RCC 7860 (cell line): ENCODE data around the gene IQCE.
"Not testable (repeated sequence)": the region's sequence is repeated elsewhere in the genome, so short reads cannot be mapped to it uniquely, and the experiment has no call there.

Source experiments
- DNase-seq: peaks from one replicate; pipeline ENCODE4 v3.0.0-alpha.2; 2015; ENCODE audit warnings: low spot score
- FAIRE-seq: peaks from 2 replicates; lab custom pipeline; 2012; peaks lifted over from hg19 to GRCh38; lab: Jason Lieb, UNC

Gene IQCE

DNA sequence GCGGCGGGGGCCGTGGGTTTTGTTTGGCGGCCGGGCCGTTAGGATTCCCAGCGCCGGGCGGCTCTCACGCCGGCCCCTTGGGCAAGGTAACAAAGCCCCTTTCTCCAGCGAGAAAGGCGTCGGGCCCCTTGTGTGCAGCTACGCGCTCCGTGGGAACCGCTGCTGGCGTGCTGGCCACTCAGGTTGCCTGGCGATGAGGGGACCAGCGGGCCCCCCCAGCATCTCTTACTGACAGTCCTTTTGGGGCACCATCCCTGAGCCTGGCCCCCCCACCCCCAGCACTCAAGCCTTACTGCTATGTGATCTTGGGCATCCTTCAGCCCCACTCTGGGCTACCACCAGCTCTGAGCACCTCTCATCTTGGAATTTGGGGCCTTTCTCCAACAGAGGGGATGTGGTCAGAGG is 37.4 kb upstream of the IQCE start:
- no peak for DNase-seq
- FAIRE-seq = no peak

GRCh38 chr7:2521952-2522591 is 36.7 kb upstream of the IQCE start:
- FAIRE-seq (peak; percentile 78), DNase-seq (peak; percentile 92)

DNA sequence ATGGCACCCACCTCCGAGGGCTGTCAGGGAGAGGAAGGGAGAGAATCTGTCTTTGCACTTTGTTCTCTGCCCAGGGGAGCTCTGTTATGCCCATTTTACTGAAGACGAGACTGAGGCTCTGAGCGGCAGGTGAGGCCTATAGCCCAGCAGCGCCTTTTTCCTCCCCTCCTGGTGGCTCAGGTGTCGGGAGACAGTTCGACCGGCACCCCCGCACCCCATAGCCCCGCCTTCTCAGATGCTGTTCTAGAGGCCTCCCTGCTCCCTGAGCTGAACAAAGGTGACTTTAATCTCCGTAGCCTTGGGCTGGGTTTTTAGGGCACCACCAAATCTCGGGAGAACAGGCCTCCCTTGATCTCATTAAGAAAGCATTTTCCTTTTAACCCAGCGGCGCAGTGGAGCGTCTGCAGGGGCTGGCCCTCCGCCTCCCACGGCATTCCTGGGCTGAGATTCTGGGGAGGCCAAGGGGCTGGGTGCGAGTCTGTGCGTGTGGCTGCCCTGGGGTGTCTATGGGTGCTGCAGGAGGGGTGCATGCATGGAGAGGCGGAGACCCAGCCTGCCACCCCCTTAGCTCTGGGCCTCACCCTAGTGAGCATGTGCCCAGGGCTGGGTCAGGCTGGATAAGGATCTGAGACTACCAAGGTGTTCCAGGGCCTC is 35.9 kb upstream of the IQCE start:
- peak; percentile 79 for DNase-seq
- no peak for FAIRE-seq

DNA sequence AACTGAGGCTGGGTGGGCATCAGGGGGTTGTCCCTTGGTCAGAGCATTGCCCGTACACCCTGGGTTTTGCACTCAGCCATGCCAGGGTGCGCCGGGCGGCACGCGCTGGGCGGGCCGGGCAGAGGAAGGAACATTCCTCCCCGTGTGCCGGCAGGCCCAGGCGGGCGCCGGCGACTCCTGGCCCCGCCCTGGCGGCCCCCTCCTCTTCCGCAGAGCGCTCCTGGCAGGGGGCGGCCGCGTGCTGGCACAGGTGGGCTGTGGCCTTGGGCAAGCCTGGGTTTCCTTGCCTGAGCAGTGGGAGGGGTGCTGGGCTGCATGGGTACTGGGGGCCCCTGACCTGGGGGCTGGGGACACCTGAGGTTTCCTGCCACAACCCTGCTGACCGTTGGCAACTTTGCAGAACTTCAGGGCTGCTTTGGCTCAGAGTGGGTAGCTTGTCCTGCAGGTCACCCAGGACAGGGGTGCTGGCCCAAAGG is 35.3 kb upstream of the IQCE start:
- no peak for DNase-seq
- FAIRE-seq = no peak

GRCh38 chr7:2523941-2524807 is 34.6 kb upstream of the IQCE start:
- FAIRE-seq = peak; percentile 90
- peak; percentile 90 for DNase-seq

GRCh38 chr7:2524808-2525657 is 33.7 kb upstream of the IQCE start:
- no peak for DNase-seq
- FAIRE-seq = no peak

GRCh38 chr7:2525658-2526630 is 32.8 kb upstream of the IQCE start:
- DNase-seq (no peak), FAIRE-seq (no peak)

- no peak for FAIRE-seq
Measured at GRCh38 chr7:2526659-2527504, 31.9 kb upstream of the IQCE start.

GRCh38 chr7:2527505-2528467 is 31.0 kb upstream of the IQCE start:
- DNase-seq (peak; percentile 85), FAIRE-seq (peak; percentile 91)

More at GRCh38 chr7:2526659-2527504, 31.9 kb upstream of the IQCE start:
- no peak for DNase-seq

GRCh38 chr7:2528481-2529095 is 30.2 kb upstream of the IQCE start:
- FAIRE-seq (no peak), DNase-seq (no peak)

DNA sequence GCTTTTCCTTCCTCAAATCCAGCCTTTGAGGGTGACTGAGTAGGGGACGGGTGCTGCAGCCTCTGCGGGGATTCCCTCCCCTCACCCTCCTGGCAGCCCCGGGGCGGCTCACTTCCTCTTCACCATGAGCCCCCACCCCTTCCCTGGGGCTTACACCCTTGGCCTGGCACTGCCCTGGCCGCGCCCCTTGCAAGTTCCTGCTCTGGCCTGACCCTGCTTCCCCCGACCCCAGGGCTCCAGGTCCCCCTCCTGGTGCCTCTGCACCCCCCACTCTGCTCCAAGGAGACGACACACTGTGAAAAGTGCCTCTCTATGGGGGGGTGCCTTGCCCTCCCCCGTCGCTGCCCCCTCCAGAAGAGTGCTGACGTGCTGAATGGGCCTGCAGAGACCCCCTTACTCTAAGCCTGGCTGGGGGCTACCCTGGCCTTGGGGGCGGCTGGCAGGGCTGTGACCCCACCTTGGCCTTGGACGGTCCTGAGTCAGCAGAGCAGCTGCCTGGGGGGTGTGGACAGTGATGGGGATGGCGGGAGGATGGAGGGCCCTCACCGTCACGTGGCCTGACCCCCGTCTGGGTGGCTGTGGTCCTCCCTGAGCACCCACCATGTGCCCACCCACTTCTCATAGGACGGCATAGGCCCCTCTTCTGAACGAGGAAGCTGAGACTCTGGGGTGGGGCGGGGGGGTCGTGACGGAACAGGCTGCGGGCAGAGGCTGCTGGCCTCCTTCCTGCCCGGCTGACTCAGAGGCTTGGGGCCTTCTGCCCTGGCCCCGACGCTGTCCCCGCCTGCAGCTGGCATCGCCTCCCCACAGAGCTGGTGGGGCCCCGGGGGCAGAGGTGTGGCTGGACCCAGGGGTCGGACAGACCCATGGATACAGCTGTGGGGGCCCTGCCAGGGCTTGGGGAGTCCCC is 29.4 kb upstream of the IQCE start:
- DNase-seq (peak; percentile 86), FAIRE-seq (no peak)

GRCh38 chr7:2530071-2530987 is 28.4 kb upstream of the IQCE start:
- DNase-seq = peak; percentile 82
- peak; percentile 71 for FAIRE-seq

- FAIRE-seq, DNase-seq: not testable (repeated sequence)
Measured at GRCh38 chr7:2530994-2531795, 27.6 kb upstream of the IQCE start.

- DNase-seq, FAIRE-seq: not testable (repeated sequence)
Measured at GRCh38 chr7:2531796-2532110, 27.0 kb upstream of the IQCE start.
